Measurements from ENCODE around the gene NR1D1.

DNA sequence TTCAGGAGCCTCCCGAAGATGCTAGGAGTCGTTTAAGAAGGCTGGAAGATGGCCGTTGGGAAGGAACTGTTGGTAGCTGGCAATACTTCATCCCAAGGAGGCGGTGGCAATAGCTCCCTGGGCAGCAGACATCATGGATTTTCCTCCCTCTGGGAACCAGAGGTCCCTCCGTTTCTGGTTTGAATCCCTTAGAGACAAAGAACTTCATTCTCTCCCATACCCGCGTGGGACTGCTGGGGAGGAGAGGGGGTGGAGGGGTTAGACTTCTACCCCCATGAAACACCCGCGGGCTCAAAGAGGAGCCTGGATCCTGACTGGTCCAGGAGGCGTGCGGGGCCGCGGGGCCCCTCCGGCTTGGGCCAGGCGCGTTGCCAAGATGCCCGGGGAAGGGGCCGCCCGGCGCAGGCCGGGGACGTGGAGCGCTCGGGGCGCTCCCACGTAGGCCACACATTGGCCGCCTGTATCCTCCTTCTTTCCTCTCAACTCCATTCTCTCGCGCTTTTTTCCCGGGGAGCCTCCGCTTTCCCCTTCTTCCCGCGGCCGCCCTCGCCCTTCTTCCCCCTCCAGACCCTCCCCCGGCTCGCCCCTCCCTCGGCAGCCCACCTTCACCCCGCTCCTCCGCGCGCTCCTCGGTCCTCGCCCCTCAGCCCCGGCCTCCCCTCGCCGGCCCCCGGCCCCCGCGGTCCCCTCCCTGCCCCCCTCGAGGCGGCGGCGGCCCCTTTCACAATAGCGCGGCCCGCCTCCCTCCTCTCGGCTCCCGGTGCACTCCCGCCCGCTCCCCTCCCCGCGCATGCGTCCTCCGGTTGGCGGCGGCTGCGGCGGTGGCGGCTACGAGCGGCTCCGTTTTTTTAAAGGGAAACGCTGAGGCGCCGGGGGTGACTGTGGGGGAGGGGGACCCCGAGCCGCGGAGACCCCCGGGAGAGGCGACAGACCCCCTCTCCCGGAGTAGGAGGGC, 21.1 kb upstream of the NR1D1 start, which contains the start of gene MSL1:
- TF ChIP-seq, protein P1, sequence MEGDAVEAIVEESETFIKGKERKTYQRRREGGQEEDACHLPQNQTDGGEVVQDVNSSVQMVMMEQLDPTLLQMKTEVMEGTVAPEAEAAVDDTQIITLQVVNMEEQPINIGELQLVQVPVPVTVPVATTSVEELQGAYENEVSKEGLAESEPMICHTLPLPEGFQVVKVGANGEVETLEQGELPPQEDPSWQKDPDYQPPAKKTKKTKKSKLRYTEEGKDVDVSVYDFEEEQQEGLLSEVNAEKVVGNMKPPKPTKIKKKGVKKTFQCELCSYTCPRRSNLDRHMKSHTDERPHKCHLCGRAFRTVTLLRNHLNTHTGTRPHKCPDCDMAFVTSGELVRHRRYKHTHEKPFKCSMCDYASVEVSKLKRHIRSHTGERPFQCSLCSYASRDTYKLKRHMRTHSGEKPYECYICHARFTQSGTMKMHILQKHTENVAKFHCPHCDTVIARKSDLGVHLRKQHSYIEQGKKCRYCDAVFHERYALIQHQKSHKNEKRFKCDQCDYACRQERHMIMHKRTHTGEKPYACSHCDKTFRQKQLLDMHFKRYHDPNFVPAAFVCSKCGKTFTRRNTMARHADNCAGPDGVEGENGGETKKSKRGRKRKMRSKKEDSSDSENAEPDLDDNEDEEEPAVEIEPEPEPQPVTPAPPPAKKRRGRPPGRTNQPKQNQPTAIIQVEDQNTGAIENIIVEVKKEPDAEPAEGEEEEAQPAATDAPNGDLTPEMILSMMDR (conservative IDR thresholded peaks at IDR 0.05), result no peak
- no peak for TF ChIP-seq EZH2 (IDR thresholded peaks at IDR 0.05; ENCODE audit: low read depth)
